UCSD-AML1 (cell line): ENCODE results near the gene MYH1.

Experiments
- DNase-seq: peaks from one replicate; lab custom pipeline; 2025; ENCODE audit not compliant: unreplicated experiment; lab: John Stamatoyannopoulos, UW

MYH1 gene

GRCh38 chr17:10492004-10492403, 26.3 kb downstream of the MYH1 start:
- DNase-seq, result no peak

- no peak for DNase-seq
Measured at GRCh38 chr17:10482252-10482651, 36.1 kb downstream of the MYH1 start.

- DNase-seq, result no peak
Measured at GRCh38 chr17:10477701-10478100, 40.6 kb downstream of the MYH1 start.

- DNase-seq, result no peak
Measured at GRCh38 chr17:10474536-10474935, 43.8 kb downstream of the MYH1 start.

GRCh38 chr17:10471858-10472257, 46.5 kb downstream of the MYH1 start:
- no peak for DNase-seq

GRCh38 chr17:10469459-10469858, 48.9 kb downstream of the MYH1 start, which contains the start of gene MYH4:
Gene MYH4 (minus strand): TSS chr17:10469559. CDS start chr17:10466745, 2,814 bp downstream.
- DNase-seq, result no peak

GRCh38 chr17:10463402-10463801, 54.9 kb downstream of the MYH1 start:
- no peak for DNase-seq

GRCh38 chr17:10460062-10460461, 58.3 kb downstream of the MYH1 start:
- DNase-seq, result no peak

GRCh38 chr17:10458701-10459100, 59.6 kb downstream of the MYH1 start:
- DNase-seq, result no peak

- DNase-seq, result no peak
Measured at GRCh38 chr17:10457952-10458351, 60.4 kb downstream of the MYH1 start.

- no peak for DNase-seq
Measured at GRCh38 chr17:10447026-10447931, 71.1 kb downstream of the MYH1 start.
